Cortex of kidney (tissue), 1 donor: Measurements from ENCODE around the gene DGKG.

Source experiments
- DNase-seq: peaks from one replicate; lab custom pipeline; 2025; lab: John Stamatoyannopoulos, UW

DGKG gene

GRCh38 chr3:186273586-186273985 is 88.4 kb downstream of the DGKG start:
- DNase-seq = no peak

DNA sequence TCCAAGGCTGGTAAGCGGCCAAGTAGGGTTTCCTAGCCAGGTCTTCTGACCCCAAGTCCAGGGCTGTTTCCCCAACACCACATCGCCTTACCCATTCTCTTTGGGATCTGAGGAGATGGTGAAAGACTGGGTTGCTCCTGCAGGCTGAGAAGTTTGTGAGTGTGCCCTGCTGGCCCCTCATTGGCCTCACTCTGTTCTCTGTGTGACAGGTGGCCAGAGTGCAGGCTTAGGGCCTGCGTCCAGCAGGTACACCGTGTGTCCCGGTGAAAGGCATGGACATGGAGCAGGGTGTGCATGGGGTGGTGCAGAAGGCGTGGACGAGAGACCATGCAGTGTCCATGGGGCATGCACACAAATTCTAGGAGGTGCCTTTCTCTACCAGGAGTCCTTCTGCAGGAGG is 91.3 kb downstream of the DGKG start:
- DNase-seq = no peak

GRCh38 chr3:186268616-186269448 is 93.2 kb downstream of the DGKG start:
- DNase-seq = no peak

DNA sequence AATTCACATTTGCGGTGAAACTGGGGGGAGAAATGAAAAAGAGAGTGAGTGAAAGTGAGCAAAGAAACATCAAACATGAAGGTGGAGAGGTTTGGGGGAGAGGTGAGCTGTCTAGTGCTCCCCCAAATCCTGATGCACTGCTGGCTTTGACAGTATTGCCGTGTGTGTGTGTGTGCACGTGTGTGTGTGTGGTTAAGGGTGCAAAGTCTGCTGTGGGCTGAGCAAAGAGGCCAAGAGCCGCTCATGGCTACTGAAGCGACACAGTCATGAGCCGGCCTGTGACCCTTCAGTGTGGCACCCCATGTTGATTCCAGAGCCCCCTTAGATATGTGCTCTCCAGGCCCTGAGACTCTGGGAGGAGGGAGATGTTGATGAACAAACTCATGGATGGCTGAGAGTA is 94.3 kb downstream of the DGKG start:
- DNase-seq = no peak

GRCh38 chr3:186264608-186265400 is 97.2 kb downstream of the DGKG start:
- DNase-seq = no peak

DNA sequence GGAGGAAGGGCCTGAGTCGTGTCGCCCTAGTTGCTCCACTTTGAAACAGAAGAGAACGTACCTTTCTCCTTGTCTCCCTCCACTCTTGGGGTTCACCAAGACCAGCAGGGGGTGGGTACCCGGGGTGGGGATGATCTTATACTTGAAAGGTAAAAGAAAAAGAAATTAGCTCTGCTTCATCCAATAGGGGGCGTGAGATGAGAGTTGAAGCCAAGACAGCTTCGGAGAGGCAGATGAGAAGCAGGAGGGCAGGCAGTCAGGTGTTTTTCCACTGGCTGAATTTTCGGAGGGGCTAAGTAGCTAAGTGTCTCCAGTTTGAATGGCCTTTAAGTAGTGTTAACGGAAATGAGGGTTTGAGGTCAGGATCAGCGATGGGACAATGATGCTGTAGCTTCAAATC is 100.4 kb downstream of the DGKG start:
- DNase-seq = no peak

- DNase-seq = no peak
Measured at GRCh38 chr3:186260726-186261125, 101.3 kb downstream of the DGKG start.

DNA sequence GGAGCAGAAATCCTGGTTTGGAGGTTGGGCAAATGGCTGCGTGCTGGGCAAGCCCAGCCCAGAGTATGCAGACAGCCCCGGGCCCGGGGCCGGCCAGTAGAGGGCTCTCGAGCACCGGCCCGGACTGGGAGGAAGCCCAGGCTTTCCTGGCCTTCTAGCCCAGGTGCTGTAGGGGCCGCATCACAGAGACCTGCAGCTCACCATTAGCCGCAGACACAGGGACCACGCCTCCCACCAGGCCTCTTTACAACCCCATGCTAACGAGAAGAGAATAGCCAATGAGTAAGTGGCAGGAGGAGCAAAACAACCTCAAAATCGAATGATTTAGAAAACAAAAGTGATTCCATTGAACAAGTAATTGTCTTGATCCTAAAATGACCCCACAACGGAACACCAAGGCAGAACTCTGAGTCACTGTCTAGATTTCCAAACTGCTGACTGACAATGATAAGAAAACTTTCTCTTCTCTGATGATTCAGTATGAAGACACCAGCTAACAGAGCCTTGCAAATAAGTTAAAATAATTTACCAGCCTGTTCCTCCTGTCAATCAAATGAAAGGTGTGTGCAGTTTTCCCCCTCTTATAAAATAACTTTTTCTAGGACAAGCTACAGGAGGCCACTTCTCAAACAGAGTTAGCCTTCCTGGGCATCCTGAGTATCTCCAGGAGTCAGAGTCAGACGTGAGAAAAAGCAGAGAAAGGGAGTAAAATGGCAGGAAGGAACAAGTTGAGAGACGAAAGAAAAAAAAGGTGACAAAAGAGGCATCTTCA is 102.2 kb downstream of the DGKG start:
- no peak for DNase-seq

- no peak for DNase-seq
Measured at GRCh38 chr3:186258968-186259367, 103.1 kb downstream of the DGKG start.

GRCh38 chr3:186257866-186258265 is 104.2 kb downstream of the DGKG start:
- no peak for DNase-seq

GRCh38 chr3:186255703-186256331 is 106.2 kb downstream of the DGKG start:
- no peak for DNase-seq

GRCh38 chr3:186254676-186255650 is 107.1 kb downstream of the DGKG start:
- no peak for DNase-seq

DNA sequence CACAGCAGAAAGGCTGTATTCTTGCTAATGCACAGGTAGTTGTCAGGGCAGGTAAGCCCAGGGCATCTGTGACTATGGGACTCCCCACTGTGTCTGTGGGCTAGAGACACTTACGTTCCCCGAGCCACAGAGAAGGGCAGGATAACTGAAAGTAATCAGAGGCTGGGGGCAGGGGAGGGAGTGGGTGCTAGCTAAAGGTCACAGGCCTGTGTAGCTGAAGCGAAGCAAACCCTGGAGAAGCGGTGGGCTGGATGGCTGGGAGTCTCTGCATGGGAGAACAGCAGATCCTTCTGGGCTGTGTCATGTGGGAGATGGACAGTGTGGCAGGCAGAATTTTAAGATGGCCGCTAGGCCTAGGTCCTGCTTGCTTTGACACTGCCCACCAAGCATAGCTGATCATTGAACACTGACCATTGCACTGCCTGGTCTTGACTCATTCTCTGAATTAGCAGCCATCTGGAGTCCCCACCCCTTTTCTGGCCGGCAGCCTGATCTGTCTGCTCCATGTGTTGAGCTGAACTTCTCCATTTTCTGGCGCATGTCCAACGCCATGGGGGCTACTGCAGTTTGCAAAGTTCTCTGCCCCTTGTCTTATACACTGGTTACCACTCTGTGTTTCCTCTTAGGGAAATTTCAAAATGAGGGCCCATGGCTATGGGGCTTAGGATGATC is 110.0 kb downstream of the DGKG start:
- no peak for DNase-seq

DNA sequence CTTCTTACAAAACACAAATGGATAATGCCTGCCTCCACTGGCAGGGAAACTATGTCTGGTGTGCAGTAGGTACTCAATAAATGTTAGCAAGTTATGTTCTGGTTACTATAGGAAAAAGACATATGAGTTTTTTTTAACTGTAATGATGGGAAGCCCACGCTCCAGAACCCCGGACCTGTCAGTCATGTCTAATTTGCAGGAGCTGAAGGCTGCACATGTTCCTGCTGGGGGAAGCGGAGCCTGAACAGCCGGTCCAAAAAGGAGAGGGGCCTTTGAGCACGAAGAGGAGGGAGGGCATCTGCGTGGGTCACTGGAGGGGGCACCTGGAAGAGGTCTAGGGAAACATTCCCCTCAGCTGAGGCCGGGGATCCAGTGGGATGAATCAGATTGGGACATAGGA is 113.2 kb downstream of the DGKG start:
- no peak for DNase-seq

GRCh38 chr3:186247821-186248814 is 113.9 kb downstream of the DGKG start:
- DNase-seq = no peak

GRCh38 chr3:186246941-186247340 is 115.1 kb downstream of the DGKG start:
- no peak for DNase-seq

- no peak for DNase-seq
Measured at GRCh38 chr3:186244016-186244415, 118.0 kb downstream of the DGKG start.

GRCh38 chr3:186241910-186242821 is 119.9 kb downstream of the DGKG start:
- DNase-seq = no peak
